ENCODE results near the gene ALKBH8.
"Not testable (repeated sequence)": the region's sequence is repeated elsewhere in the genome, so short reads cannot be mapped to it uniquely, and the experiment has no call there.

Gene ALKBH8

GRCh38 chr11:107501713-107502112 is 63.8 kb downstream of the ALKBH8 start:
- DNase-seq: no peak

- DNase-seq: not testable (repeated sequence)
These were observed 68.2 kb downstream of the ALKBH8 start for GRCh38 chr11:107497371-107497770.

- no peak for DNase-seq
These were observed 69.5 kb downstream of the ALKBH8 start for GRCh38 chr11:107496011-107496410.

- DNase-seq: no peak
These were observed 71.5 kb downstream of the ALKBH8 start for GRCh38 chr11:107494055-107494454.

GRCh38 chr11:107493117-107493516 is 72.4 kb downstream of the ALKBH8 start:
- DNase-seq: no peak

GRCh38 chr11:107490836-107491235 is 74.7 kb downstream of the ALKBH8 start:
- DNase-seq: no peak

- DNase-seq: no peak
These were observed 83.3 kb downstream of the ALKBH8 start for GRCh38 chr11:107482234-107482633.

- DNase-seq: no peak
These were observed 86.6 kb downstream of the ALKBH8 start for GRCh38 chr11:107478922-107479321.

GRCh38 chr11:107477820-107478219 is 87.7 kb downstream of the ALKBH8 start:
- DNase-seq: no peak

GRCh38 chr11:107473792-107474191 is 91.7 kb downstream of the ALKBH8 start:
- no peak for DNase-seq

- DNase-seq: no peak
These were observed 92.6 kb downstream of the ALKBH8 start for GRCh38 chr11:107472966-107473365.

GRCh38 chr11:107468596-107468995 is 96.9 kb downstream of the ALKBH8 start:
- DNase-seq: no peak

- DNase-seq: no peak
These were observed 97.8 kb downstream of the ALKBH8 start for GRCh38 chr11:107467696-107468095.

- DNase-seq: not testable (repeated sequence)
These were observed 99.2 kb downstream of the ALKBH8 start for GRCh38 chr11:107466275-107466866.

GRCh38 chr11:107457558-107458271 is 107.8 kb downstream of the ALKBH8 start, which contains the start of gene CWF19L2:
TSS of gene CWF19L2 (minus strand) at chr11:107457825. CDS start at chr11:107457816, 9 bp downstream.
- DNase-seq: peak; percentile 81

GRCh38 chr11:107457205-107457557 is 108.4 kb downstream of the ALKBH8 start:
- DNase-seq: no peak

GRCh38 chr11:107453594-107454286 is 111.8 kb downstream of the ALKBH8 start:
- no peak for DNase-seq

Data from activated CD4-positive, CD25-positive, alpha-beta regulatory T cell treated with anti-CD3 and anti-CD28 coated beads, Interleukin-2, amount 50 U/mL, for 72 hours (primary cell).